ENCODE data around the gene HDLBP.
"Not testable (repeated sequence)": the region's sequence is repeated elsewhere in the genome, so short reads cannot be mapped to it uniquely, and the experiment has no call there.

HDLBP gene

GRCh38 chr2:241329669-241330615 lies 14.5 kb upstream of the HDLBP start:
- DNase-seq, result no peak

- DNase-seq, result no peak
Measured at GRCh38 chr2:241325257-241325656, 9.8 kb upstream of the HDLBP start.

GRCh38 chr2:241324775-241325174 lies 9.3 kb upstream of the HDLBP start:
- no peak for DNase-seq

- DNase-seq, result no peak
Measured at GRCh38 chr2:241323778-241324177, 8.3 kb upstream of the HDLBP start.

- no peak for DNase-seq
Measured at GRCh38 chr2:241321886-241322285, 6.4 kb upstream of the HDLBP start.

- no peak for DNase-seq
Measured at GRCh38 chr2:241321033-241321432, 5.6 kb upstream of the HDLBP start.

- DNase-seq, result no peak
Measured at GRCh38 chr2:241320394-241320793, 4.9 kb upstream of the HDLBP start.

- not testable (repeated sequence) for DNase-seq
Measured at GRCh38 chr2:241318830-241319229, 3.4 kb upstream of the HDLBP start.

- no peak for DNase-seq
Measured at GRCh38 chr2:241317391-241317790, 1.9 kb upstream of the HDLBP start.

GRCh38 chr2:241316825-241317224 lies 1.4 kb upstream of the HDLBP start:
- DNase-seq, result no peak

GRCh38 chr2:241315879-241316631 lies 583 bp upstream of the HDLBP start, which contains the start of gene SEPTIN2:
SEPTIN2 (plus strand) TSS chr2:241315925; CDS start chr2:241324233, 8,308 bp downstream.
- DNase-seq, result no peak

- DNase-seq, result no peak
Measured at GRCh38 chr2:241314226-241315092, 1.0 kb downstream of the HDLBP start.

- DNase-seq, result no peak
Measured at GRCh38 chr2:241313543-241314095, 1.9 kb downstream of the HDLBP start.

- DNase-seq, result no peak
Measured at GRCh38 chr2:241312082-241312481, 3.4 kb downstream of the HDLBP start.

GRCh38 chr2:241310917-241311566 lies 4.4 kb downstream of the HDLBP start:
- no peak for DNase-seq

GRCh38 chr2:241309684-241310117 lies 5.8 kb downstream of the HDLBP start:
- no peak for DNase-seq

- DNase-seq, result no peak
Measured at GRCh38 chr2:241308832-241309500, 6.5 kb downstream of the HDLBP start.

GRCh38 chr2:241308267-241308666 lies 7.2 kb downstream of the HDLBP start:
- no peak for DNase-seq

- no peak for DNase-seq
Measured at GRCh38 chr2:241307055-241307454, 8.4 kb downstream of the HDLBP start.

- DNase-seq, result no peak
Measured at GRCh38 chr2:241304039-241304670, 11.3 kb downstream of the HDLBP start.
